Hepatocyte (in vitro differentiated cells): ENCODE measurements around the gene TSPAN4. TPM values are rescaled to one million over a fixed set of nuclear protein-coding genes. Genes with fewer than 3 reads are reported as not detected.

Experiments used
- DNase-seq: peaks from one replicate; pipeline ENCODE4 v3.0.0-alpha.2; 2016; ENCODE audit warnings: low spot score
- H2AFZ ChIP-seq: fragments of 200-600 bp; sonication (generic); 2 replicates; pipeline ENCODE4 v1.6.0; 2016; ENCODE audit warnings: antibody characterized with exemption, mild to moderate bottlenecking
- H3K27ac ChIP-seq: fragments of 200-600 bp; sonication (generic); 2 replicates; pipeline ENCODE4 v1.5.1; 2016; ENCODE audit warnings: mild to moderate bottlenecking
- H3K27me3 ChIP-seq: fragments of 200-600 bp; sonication (generic); 2 replicates; pipeline ENCODE4 v1.6.1; 2016
- H3K36me3 ChIP-seq: fragments of 200-600 bp; sonication (generic); replicated peaks from 2 replicates; pipeline ENCODE4 v1.5.1; 2016; ENCODE audit warnings: low read depth; ENCODE audit not compliant: insufficient read depth
- H3K4me1 ChIP-seq: fragments of 200-600 bp; sonication (generic); 2 replicates; pipeline ENCODE4 v1.5.1; 2016; ENCODE audit warnings: mild to moderate bottlenecking, moderate library complexity; ENCODE audit not compliant: insufficient read depth
- H3K4me2 ChIP-seq: fragments of 200-600 bp; sonication (generic); 2 replicates; pipeline ENCODE4 v1.6.0; 2016
- H3K4me3 ChIP-seq: fragments of 200-600 bp; sonication (generic); 2 replicates; pipeline ENCODE4 v1.5.1; 2016; ENCODE audit warnings: mild to moderate bottlenecking
- H3K79me2 ChIP-seq: fragments of 200-600 bp; sonication (generic); 2 replicates; pipeline ENCODE4 v1.6.0; 2017; ENCODE audit warnings: mild to moderate bottlenecking
- H3K9me2 ChIP-seq: fragments of 200-600 bp; sonication (generic); replicated peaks from 2 replicates; pipeline ENCODE4 v1.6.0; 2017; ENCODE audit warnings: mild to moderate bottlenecking; ENCODE audit not compliant: insufficient read depth
- H3K9me3 ChIP-seq: fragments of 200-600 bp; sonication (generic); 2 replicates; pipeline ENCODE4 v1.5.1; 2016; ENCODE audit warnings: low read depth, mild to moderate bottlenecking
- H4K20me1 ChIP-seq: fragments of 200-600 bp; sonication (generic); 2 replicates; pipeline ENCODE4 v1.6.0; 2016; ENCODE audit warnings: mild to moderate bottlenecking; ENCODE audit not compliant: insufficient read depth, poor library complexity, severe bottlenecking
- EZH2 ChIP-seq: fragments of 200-600 bp; sonication (generic); IDR thresholded peaks from 2 replicates; pipeline ENCODE4 v1.6.1; 2016; ENCODE audit warnings: antibody characterized with exemption, mild to moderate bottlenecking, borderline replicate concordance
- EZH2phosphoT487 ChIP-seq: fragments of 200-600 bp; sonication (generic); IDR thresholded peaks from one replicate; pipeline ENCODE4 v1.6.1; 2018; ENCODE audit warnings: antibody characterized with exemption, mild to moderate bottlenecking, low read depth, moderate library complexity; ENCODE audit not compliant: unreplicated experiment, severe bottlenecking
- WGBS: methylation state at CpG from one replicate; pipeline ENCODE4 v1.1.6; 2016; ENCODE audit warnings: low lambda C conversion rate; ENCODE audit errors: missing lambda C conversion rate; 5-methylcytosine and 5-hydroxymethylcytosine counted together
- polyA plus RNA-seq: library from polyadenylated mRNA; unstranded; fragments of >200 nt; fragmentation: Nextera tagmentation; extraction: Ambion mirVana; gene quantifications from 2 replicates; pipeline ENCODE4 v1.2.1, GENCODE V29; 2016
- small RNA-seq: library from RNA; depleted of rRNA; stranded (forward); fragments of <200 nt; gene quantifications from one replicate; pipeline ENCODE3, GENCODE V24; 2014
- total RNA-seq: library from RNA; depleted of rRNA; stranded (reverse); fragments of >200 nt; gene quantifications from 2 replicates; pipeline ENCODE4 v1.2.3, GENCODE V29; 2014
- TF ChIP-seq, protein P1 (sequence below): fragments of 200-600 bp; sonication (generic); IDR thresholded peaks from 2 replicates; pipeline ENCODE4 v1.5.1; 2016; ENCODE audit warnings: antibody characterized with exemption, mild to moderate bottlenecking; ENCODE audit not compliant: poor library complexity

The TSPAN4 gene
- total and polyA plus RNA-seq, 2 experiments from 2014 or later: 82.8 to 148 TPM

DNA sequence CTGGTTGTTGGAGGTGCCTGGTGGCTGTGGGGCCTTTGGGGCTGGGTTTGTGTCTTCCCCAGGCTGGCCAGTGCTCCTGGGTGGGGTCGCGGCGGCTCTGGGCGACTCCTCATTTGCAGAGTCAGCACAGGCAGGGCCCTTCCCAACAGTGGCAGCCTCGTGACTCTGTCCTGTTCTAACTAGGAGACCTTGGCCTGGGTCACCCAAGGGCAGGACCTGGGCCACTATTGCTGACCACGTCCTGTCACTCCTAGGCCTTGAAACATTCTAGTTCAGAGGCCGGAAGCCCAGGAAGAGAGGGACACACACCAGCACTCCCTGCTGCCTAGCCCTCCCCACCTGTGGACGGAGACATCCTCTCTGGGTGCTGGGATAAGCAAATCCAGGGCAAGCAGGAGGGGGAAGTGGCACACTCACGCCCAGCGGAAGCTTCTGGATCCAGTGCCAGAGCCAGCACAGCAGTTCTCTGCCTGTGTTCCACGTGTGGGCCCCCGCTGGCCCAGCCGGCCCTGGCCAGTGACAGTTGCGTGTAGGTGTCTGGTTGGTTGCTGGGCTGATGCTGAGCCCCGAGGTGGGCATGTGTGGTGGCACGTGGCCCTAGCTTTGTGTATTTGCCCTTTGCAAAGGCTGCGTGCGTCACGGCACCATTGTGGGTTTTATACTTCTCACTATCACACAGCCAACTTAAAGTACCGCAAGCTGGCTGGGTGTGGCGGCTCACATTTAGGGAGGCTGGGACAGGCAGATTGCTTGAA, 72.3 kb downstream of the TSPAN4 start:
- H3K79me2 ChIP-seq: peaks cover 6% of the 10 kb centered on the region
- peaks cover 7% of the 10 kb centered on the region for H3K4me1 ChIP-seq
- H3K4me2 ChIP-seq: no peak overlapping the region
- no peaks in the 10 kb centered on the region for H3K27me3 ChIP-seq
- WGBS: 86% methylated on average over 21 of the region's 21 CpGs
- H3K9me3 ChIP-seq: no peaks in the 10 kb centered on the region
- no peak overlapping the region for H2AFZ ChIP-seq
- H4K20me1 ChIP-seq: no peaks in the 10 kb centered on the region
- no peak overlapping the region for H3K4me3 ChIP-seq
- TF ChIP-seq EZH2phosphoT487 (no peak), EZH2 (no peak)
- TF ChIP-seq, protein P1, sequence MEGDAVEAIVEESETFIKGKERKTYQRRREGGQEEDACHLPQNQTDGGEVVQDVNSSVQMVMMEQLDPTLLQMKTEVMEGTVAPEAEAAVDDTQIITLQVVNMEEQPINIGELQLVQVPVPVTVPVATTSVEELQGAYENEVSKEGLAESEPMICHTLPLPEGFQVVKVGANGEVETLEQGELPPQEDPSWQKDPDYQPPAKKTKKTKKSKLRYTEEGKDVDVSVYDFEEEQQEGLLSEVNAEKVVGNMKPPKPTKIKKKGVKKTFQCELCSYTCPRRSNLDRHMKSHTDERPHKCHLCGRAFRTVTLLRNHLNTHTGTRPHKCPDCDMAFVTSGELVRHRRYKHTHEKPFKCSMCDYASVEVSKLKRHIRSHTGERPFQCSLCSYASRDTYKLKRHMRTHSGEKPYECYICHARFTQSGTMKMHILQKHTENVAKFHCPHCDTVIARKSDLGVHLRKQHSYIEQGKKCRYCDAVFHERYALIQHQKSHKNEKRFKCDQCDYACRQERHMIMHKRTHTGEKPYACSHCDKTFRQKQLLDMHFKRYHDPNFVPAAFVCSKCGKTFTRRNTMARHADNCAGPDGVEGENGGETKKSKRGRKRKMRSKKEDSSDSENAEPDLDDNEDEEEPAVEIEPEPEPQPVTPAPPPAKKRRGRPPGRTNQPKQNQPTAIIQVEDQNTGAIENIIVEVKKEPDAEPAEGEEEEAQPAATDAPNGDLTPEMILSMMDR: no peak
- no peak overlapping the region for H3K27ac ChIP-seq
- no peak for DNase-seq
- H3K36me3 ChIP-seq: no peaks in the 10 kb centered on the region
- H3K9me2 ChIP-seq: no peaks in the 10 kb centered on the region

Small RNA genes within 50 kb of the gene (small RNA-seq; reads per million reads assigned to genes)
- not detected for gene SNORA52

Other genes with a start within 250 kb of the TSPAN4 start
- gene IRF7, start 226.9 kb upstream of the TSPAN4 start, total RNA-seq: 9.3 and 10.4 TPM in 2 replicates
- gene IRF7, start 226.9 kb upstream of the TSPAN4 start, polyA plus RNA-seq: 24.6 and 30.4 TPM in 2 replicates
- gene CDHR5, start 217.9 kb upstream of the TSPAN4 start, total RNA-seq: 91.5 and 114 TPM in 2 replicates
- 142 and 166 TPM in 2 replicates for gene CDHR5, start 217.9 kb upstream of the TSPAN4 start, polyA plus RNA-seq
- gene SCT, start 215.7 kb upstream of the TSPAN4 start, total RNA-seq: not detected in 2 replicates
- 20.5 and 21.7 TPM in 2 replicates for gene SCT, start 215.7 kb upstream of the TSPAN4 start, polyA plus RNA-seq
- not detected in 2 replicates for gene DRD4, start 205.6 kb upstream of the TSPAN4 start, total RNA-seq
- gene DRD4, start 205.6 kb upstream of the TSPAN4 start, polyA plus RNA-seq: 1.1 and 2.9 TPM in 2 replicates
- 27.2 and 41.5 TPM in 2 replicates for gene DEAF1, start 147.6 kb upstream of the TSPAN4 start, total RNA-seq
- gene DEAF1, start 147.6 kb upstream of the TSPAN4 start, polyA plus RNA-seq: 59.1 and 75.1 TPM in 2 replicates
- 23.8 and 26.7 TPM in 2 replicates for gene TMEM80, start 147.0 kb upstream of the TSPAN4 start, total RNA-seq
- 35.5 and 38.1 TPM in 2 replicates for gene TMEM80, start 147.0 kb upstream of the TSPAN4 start, polyA plus RNA-seq
- 135 and 157 TPM in 2 replicates for gene EPS8L2, start 136.6 kb upstream of the TSPAN4 start, total RNA-seq
- gene EPS8L2, start 136.6 kb upstream of the TSPAN4 start, polyA plus RNA-seq: 310 and 339 TPM in 2 replicates
- 132 and 137 TPM in 2 replicates for gene TALDO1, start 95.4 kb upstream of the TSPAN4 start, total RNA-seq
- 161 and 178 TPM in 2 replicates for gene TALDO1, start 95.4 kb upstream of the TSPAN4 start, polyA plus RNA-seq
- gene GATD1, start 65.4 kb upstream of the TSPAN4 start, total RNA-seq: 21.4 and 24.2 TPM in 2 replicates
- 21.6 and 29.0 TPM in 2 replicates for gene GATD1, start 65.4 kb upstream of the TSPAN4 start, polyA plus RNA-seq
- not detected in 2 replicates for gene CEND1, start 52.8 kb upstream of the TSPAN4 start, total RNA-seq
- 0.39 TPM in 1 of 2 replicates, not detected in the other for gene CEND1, start 52.8 kb upstream of the TSPAN4 start, polyA plus RNA-seq
- gene SLC25A22, start 44.6 kb upstream of the TSPAN4 start, total RNA-seq: 11.1 and 16.2 TPM in 2 replicates
- gene SLC25A22, start 44.6 kb upstream of the TSPAN4 start, polyA plus RNA-seq: 19.7 and 23.7 TPM in 2 replicates
- gene PIDD1, start 37.6 kb upstream of the TSPAN4 start, total RNA-seq: 7.1 and 11.1 TPM in 2 replicates
- 16.3 and 29.5 TPM in 2 replicates for gene PIDD1, start 37.6 kb upstream of the TSPAN4 start, polyA plus RNA-seq
- gene RPLP2, start 32.9 kb upstream of the TSPAN4 start, total RNA-seq: 342 and 401 TPM in 2 replicates
- 468 and 539 TPM in 2 replicates for gene RPLP2, start 32.9 kb upstream of the TSPAN4 start, polyA plus RNA-seq
- 12.2 and 12.9 TPM in 2 replicates for gene PNPLA2, start 23.9 kb upstream of the TSPAN4 start, total RNA-seq
- 50.0 and 57.3 TPM in 2 replicates for gene PNPLA2, start 23.9 kb upstream of the TSPAN4 start, polyA plus RNA-seq
- 9.7 and 10.2 TPM in 2 replicates for gene CRACR2B, start 14.9 kb upstream of the TSPAN4 start, total RNA-seq
- 33.2 and 39.7 TPM in 2 replicates for gene CRACR2B, start 14.9 kb upstream of the TSPAN4 start, polyA plus RNA-seq
- gene CD151, start 9.9 kb upstream of the TSPAN4 start, total RNA-seq: 248 and 260 TPM in 2 replicates
- 356 and 392 TPM in 2 replicates for gene CD151, start 9.9 kb upstream of the TSPAN4 start, polyA plus RNA-seq
- gene POLR2L, start 323 bp upstream of the TSPAN4 start, total RNA-seq: 38.0 and 50.2 TPM in 2 replicates
- gene POLR2L, start 323 bp upstream of the TSPAN4 start, polyA plus RNA-seq: 372 and 402 TPM in 2 replicates
- gene CHID1, start 68.0 kb downstream of the TSPAN4 start, total RNA-seq: 61.5 and 92.4 TPM in 2 replicates
- 152 and 155 TPM in 2 replicates for gene CHID1, start 68.0 kb downstream of the TSPAN4 start, polyA plus RNA-seq
- gene AP2A2, start 83.0 kb downstream of the TSPAN4 start, total RNA-seq: 57.8 and 68.0 TPM in 2 replicates
- gene AP2A2, start 83.0 kb downstream of the TSPAN4 start, polyA plus RNA-seq: 49.7 and 56.2 TPM in 2 replicates
- gene MUC6, start 193.9 kb downstream of the TSPAN4 start, total RNA-seq: not detected in 2 replicates
- not detected in 2 replicates for gene MUC6, start 193.9 kb downstream of the TSPAN4 start, polyA plus RNA-seq
- 6.7 and 18.2 TPM in 2 replicates for gene MUC2, start 232.0 kb downstream of the TSPAN4 start, total RNA-seq
- gene MUC2, start 232.0 kb downstream of the TSPAN4 start, polyA plus RNA-seq: 0.77 and 0.83 TPM in 2 replicates